RWPE2 (cell line): ENCODE measurements around the gene ZNF33B.
"Not testable (repeated sequence)": the region's sequence is repeated elsewhere in the genome, so short reads cannot be mapped to it uniquely, and the experiment has no call there.

ENCODE experiments used
- ATAC-seq: fragments of 200-7000 bp; cut with Tn5 transposase; 3 replicates; pipeline ENCODE4 v1.9.1; 2021; ENCODE audit warnings: low read depth
- DNase-seq: peaks from one replicate; pipeline ENCODE4 v3.0.0-alpha.2; 2020; ENCODE audit warnings: low spot score
- H3K27ac ChIP-seq: fragments of 450-650 bp; 2 replicates; pipeline ENCODE4 v1.5.1; 2017; ENCODE audit warnings: mild to moderate bottlenecking; ENCODE audit not compliant: poor library complexity, severe bottlenecking
- H3K27me3 ChIP-seq: fragments of 250-450 bp; sonication (Bioruptor Pico); 2 replicates; pipeline ENCODE4 v1.5.1; 2021; ENCODE audit warnings: mild to moderate bottlenecking, moderate library complexity; ENCODE audit not compliant: insufficient read depth, poor library complexity, severe bottlenecking
- H3K36me3 ChIP-seq: fragments of 250-450 bp; sonication (Bioruptor Pico); 2 replicates; pipeline ENCODE4 v1.5.1; 2020; ENCODE audit warnings: low read depth, mild to moderate bottlenecking, moderate library complexity
- H3K4me1 ChIP-seq: fragments of 250-450 bp; sonication (Bioruptor Pico); 2 replicates; pipeline ENCODE4 v1.5.1; 2021; ENCODE audit warnings: mild to moderate bottlenecking, moderate library complexity; ENCODE audit not compliant: insufficient read depth, poor library complexity, severe bottlenecking
- H3K4me3 ChIP-seq: fragments of 250-450 bp; sonication (Bioruptor Pico); 2 replicates; pipeline ENCODE4 v1.5.1; 2021; ENCODE audit warnings: mild to moderate bottlenecking, moderate library complexity; ENCODE audit not compliant: severe bottlenecking
- H3K9me3 ChIP-seq: fragments of 250-450 bp; sonication (Bioruptor Pico); 2 replicates; pipeline ENCODE4 v1.5.1; 2021; ENCODE audit warnings: mild to moderate bottlenecking, moderate library complexity; ENCODE audit not compliant: severe bottlenecking
- CTCF ChIP-seq: fragments of 450-650 bp; IDR thresholded peaks from one replicate; pipeline ENCODE4 v1.5.1; 2017; ENCODE audit warnings: mild to moderate bottlenecking, moderate library complexity; ENCODE audit not compliant: poor library complexity, severe bottlenecking

The ZNF33B gene

DNA sequence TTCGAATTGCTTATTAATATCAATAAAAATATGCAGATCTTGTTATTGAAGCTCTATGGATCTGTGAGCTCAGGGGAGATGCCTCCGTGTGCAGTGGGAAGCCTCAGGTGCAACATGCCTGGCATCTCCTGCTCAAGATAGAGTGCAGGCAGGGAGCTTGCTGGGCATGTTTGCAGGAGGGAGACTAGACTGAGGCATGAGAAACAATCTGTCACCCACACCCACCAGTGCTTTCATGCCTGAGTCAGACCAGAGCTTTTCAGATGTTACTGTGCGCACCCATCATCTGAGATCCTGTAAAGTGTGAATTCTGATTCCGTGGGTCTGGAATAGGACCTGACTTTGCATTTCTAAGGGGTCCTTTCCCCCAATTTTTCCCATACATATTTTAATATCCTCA is 62.0 kb downstream of the ZNF33B start:
- no peak for TF ChIP-seq CTCF
- Histone ChIP-seq H3K9me3 (no peaks in the 10 kb centered on the region), H3K36me3 (no peaks in the 10 kb centered on the region), H3K4me3 (no peak overlapping the region), H3K27ac (no peak overlapping the region), H3K4me1 (no peaks in the 10 kb centered on the region), H3K27me3 (no peaks in the 10 kb centered on the region)
- DNase-seq (no peak), ATAC-seq (no peak)

DNA sequence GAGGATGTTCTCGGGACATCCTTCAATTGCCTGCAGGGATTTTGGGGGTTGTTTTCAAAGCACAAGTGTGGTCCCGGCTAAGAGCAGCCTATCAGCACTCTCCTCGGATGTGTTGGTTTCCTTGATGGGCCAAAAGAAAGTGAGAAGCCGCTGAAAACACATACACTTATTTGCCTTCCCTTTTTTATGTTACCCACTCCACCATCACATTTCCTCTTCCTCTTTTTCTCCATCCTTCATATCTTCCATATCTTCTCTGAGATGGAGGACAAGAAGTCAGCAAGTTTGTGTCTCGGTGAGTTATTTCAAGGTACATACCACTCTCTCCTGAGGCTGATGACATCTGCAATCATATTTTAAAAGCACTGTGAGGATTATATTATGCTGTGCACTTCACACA is 64.0 kb downstream of the ZNF33B start:
- Histone ChIP-seq H3K4me3 (no peak overlapping the region), H3K9me3 (no peaks in the 10 kb centered on the region), H3K27me3 (no peaks in the 10 kb centered on the region), H3K4me1 (no peaks in the 10 kb centered on the region), H3K27ac (no peak overlapping the region), H3K36me3 (no peaks in the 10 kb centered on the region)
- ATAC-seq (no peak), DNase-seq (no peak)
- TF ChIP-seq CTCF: no peak

DNA sequence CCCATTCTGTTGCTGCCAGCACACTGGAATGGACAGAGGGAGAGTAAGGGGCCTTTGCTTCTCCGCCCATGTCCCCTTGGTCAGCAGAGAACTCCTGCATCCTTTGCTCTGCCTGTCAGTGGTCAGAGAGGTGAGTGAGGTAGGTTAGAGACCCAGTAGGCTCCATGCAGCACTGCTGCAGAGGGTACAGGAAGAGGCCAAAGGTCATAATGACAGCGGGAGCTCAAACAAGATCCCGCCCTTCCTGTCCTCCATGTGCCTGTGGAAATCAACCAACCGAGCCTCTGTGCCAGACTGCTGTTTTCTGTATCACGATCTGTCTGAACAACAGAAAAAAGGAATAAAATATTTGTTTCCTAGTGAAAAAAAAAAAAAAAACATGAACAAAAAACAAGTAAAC is 81.4 kb downstream of the ZNF33B start:
- no peak for TF ChIP-seq CTCF
- H3K4me1 ChIP-seq: no peaks in the 10 kb centered on the region
- no peaks in the 10 kb centered on the region for H3K9me3 ChIP-seq
- no peak overlapping the region for H3K27ac ChIP-seq
- no peaks in the 10 kb centered on the region for H3K27me3 ChIP-seq
- ATAC-seq: no peak
- H3K36me3 ChIP-seq: no peaks in the 10 kb centered on the region
- H3K4me3 ChIP-seq: no peak overlapping the region
- no peak for DNase-seq

- not testable (repeated sequence) for H3K9me3 ChIP-seq, H3K27me3 ChIP-seq, H3K4me1 ChIP-seq, DNase-seq, ATAC-seq, H3K27ac ChIP-seq
- Histone ChIP-seq H3K4me3 (peak overlapping the region; percentile 53), H3K36me3 (peaks cover 11% of the 10 kb centered on the region)
These were observed 84.8 kb downstream of the ZNF33B start for GRCh38 chr10:42553576-42553975.

GRCh38 chr10:42553064-42553407 is 85.3 kb downstream of the ZNF33B start:
- H3K4me1 ChIP-seq: no peaks in the 10 kb centered on the region
- no peaks in the 10 kb centered on the region for H3K9me3 ChIP-seq
- no peak overlapping the region for H3K27ac ChIP-seq
- no peak for TF ChIP-seq CTCF
- DNase-seq (no peak), ATAC-seq (peak; percentile 6; the same call in 2 of the 3 replicates)
- peak overlapping the region; percentile 53 for H3K4me3 ChIP-seq
- no peaks in the 10 kb centered on the region for H3K27me3 ChIP-seq
- H3K36me3 ChIP-seq: peaks cover 15% of the 10 kb centered on the region
